B cell (primary cell): ENCODE measurements around the gene ZKSCAN7. TPM values are rescaled to one million over a fixed set of nuclear protein-coding genes. Genes with fewer than 3 reads are reported as not detected.
"Not testable (repeated sequence)": the region's sequence is repeated elsewhere in the genome, so short reads cannot be mapped to it uniquely, and the experiment has no call there.

ENCODE experiments used
- ATAC-seq: fragments of 200-7000 bp; cut with Tn5 transposase; one replicate; pipeline ENCODE4 v1.10.0; 2021; ENCODE audit warnings: low read depth, mild to moderate bottlenecking, moderate number of reproducible peaks, moderate library complexity
- CTCF ChIA-PET: fragments of 350-600 bp; sonication (Branson Sonifier 250); formaldehyde crosslinking; loops from one replicate; lab custom pipeline; 2021; ENCODE audit warnings: antibody characterized with exemption, inconsistent platforms; lab: Charles Lee
- POLR2A ChIA-PET: fragments of 350-600 bp; sonication (Branson Sonifier 250); formaldehyde crosslinking; loops from one replicate; lab custom pipeline; 2021; ENCODE audit warnings: antibody characterized with exemption; lab: Charles Lee
- DNase-seq: peaks from one replicate; pipeline ENCODE4 v3.0.0; 2013
- H2AFZ ChIP-seq: 2 replicates; pipeline ENCODE4 v1.6.1; 2012; ENCODE audit warnings: mild to moderate bottlenecking, low read depth, low read length; ENCODE audit not compliant: insufficient read depth, poor library complexity, severe bottlenecking
- H3K27ac ChIP-seq, 2 donors: 1 replicate in 1 of 2; 2 replicates in 1 of 2; pipeline ENCODE4 v1.5.1; 2012 to 2013; ENCODE audit warnings: low read length in 2 of 2, mild to moderate bottlenecking in 2 of 2, moderate library complexity in 1 of 2
- H3K27me3 ChIP-seq, 4 experiments: fragments of 200-600 bp in 1 of 4; sonication (generic) in 1 of 4; replicated peaks in 1 of 4; 1 replicate in 2 of 4; 2 replicates in 2 of 4; pipeline versions ENCODE4 v1.6.1 to v1.7.0; 2013 to 2016; ENCODE audit warnings: low read length in 3 of 4, mild to moderate bottlenecking in 2 of 4, mixed read lengths in 1 of 4, moderate library complexity in 1 of 4; ENCODE audit not compliant: insufficient read depth in 4 of 4, control insufficient read depth in 3 of 4; ENCODE audit errors: control extremely low read depth in 1 of 4
- H3K36me3 ChIP-seq, 2 experiments: replicated peaks in 1 of 2; 1 replicate in 1 of 2; 2 replicates in 1 of 2; pipeline versions ENCODE4 v1.6.1 to v1.7.1; 2013; ENCODE audit warnings: low read length in 1 of 2; ENCODE audit not compliant: insufficient read depth in 2 of 2, control insufficient read depth in 1 of 2; ENCODE audit errors: control extremely low read depth in 1 of 2, extremely low read depth in 1 of 2
- H3K4me1 ChIP-seq, 2 donors: fragments of 200-600 bp in 1 of 2; sonication (generic) in 1 of 2; 1 replicate in 1 of 2; 2 replicates in 1 of 2; pipeline versions ENCODE4 v1.5.1 to v1.6.1; 2013 to 2017; ENCODE audit warnings: low read length in 2 of 2; ENCODE audit not compliant: control insufficient read depth in 2 of 2, insufficient read depth in 2 of 2
- H3K4me2 ChIP-seq: replicated peaks from 2 replicates; pipeline ENCODE3; 2012; ENCODE audit warnings: mild to moderate bottlenecking, low read depth, low read length; ENCODE audit not compliant: poor library complexity, severe bottlenecking
- H3K4me3 ChIP-seq, 5 experiments: fragments of 200-600 bp in 1 of 5; sonication (generic) in 1 of 5; 1 replicate in 3 of 5; 2 replicates in 2 of 5; pipeline versions ENCODE4 v1.5.1 to v1.7.0; 2011 to 2016; ENCODE audit warnings: low read length in 4 of 5, mild to moderate bottlenecking in 4 of 5, low read depth in 2 of 5, control low read depth in 1 of 5, moderate library complexity in 1 of 5; ENCODE audit not compliant: insufficient read depth in 1 of 5; ENCODE audit errors: control extremely low read depth in 1 of 5, extremely low read depth in 1 of 5
- H3K79me2 ChIP-seq: fragments of 200-600 bp; sonication (generic); one replicate; pipeline ENCODE4 v1.6.0; 2016; ENCODE audit warnings: low read length; ENCODE audit not compliant: control insufficient read depth, insufficient read depth
- H3K9ac ChIP-seq: fragments of 200-600 bp; sonication (generic); 2 replicates; pipeline ENCODE4 v1.6.1; 2017; ENCODE audit warnings: mild to moderate bottlenecking, low read length, moderate library complexity
- H3K9me3 ChIP-seq, 3 donors: one replicate each; pipeline versions ENCODE4 v1.6.1 to v1.7.1; 2013; ENCODE audit warnings: low read length in 2 of 3; ENCODE audit not compliant: control insufficient read depth in 2 of 3, insufficient read depth in 1 of 3; ENCODE audit errors: control extremely low read depth in 1 of 3
- H4K20me1 ChIP-seq: 2 replicates; pipeline ENCODE4 v1.6.0; 2012; ENCODE audit warnings: mild to moderate bottlenecking, low read length; ENCODE audit not compliant: insufficient read depth, control insufficient read depth, poor library complexity, severe bottlenecking
- H3K27ac Mint-ChIP-seq: one replicate; pipeline ENCODE4 v1.8.0; 2021; ENCODE audit warnings: mixed read lengths
- H3K27me3 Mint-ChIP-seq: one replicate; pipeline ENCODE4 v1.8.0; 2021; ENCODE audit warnings: mixed read lengths
- H3K4me1 Mint-ChIP-seq: one replicate; pipeline ENCODE4 v1.8.0; 2021; ENCODE audit warnings: mixed read lengths
- H3K4me3 Mint-ChIP-seq: one replicate; pipeline ENCODE4 v1.8.0; 2021; ENCODE audit warnings: mixed read lengths
- H3K9me3 Mint-ChIP-seq: one replicate; pipeline ENCODE4 v1.8.0; 2022; ENCODE audit warnings: mixed read lengths; ENCODE audit not compliant: insufficient read depth
- WGBS: methylation state at CpG from one replicate; pipeline ENCODE4 v1.1.5; 2013; ENCODE audit warnings: missing lambda C conversion rate; ENCODE audit not compliant: insufficient coverage; 5-methylcytosine and 5-hydroxymethylcytosine counted together
- intact Hi-C: fragments of 100-400 bp; cut with micrococcal nuclease; formaldehyde crosslinking; loops from one replicate; pipeline ENCODE4 v1.10.0; 2022
- polyA plus RNA-seq: library from polyadenylated mRNA; depleted of rRNA; stranded (reverse); fragments of >200 nt; gene quantifications from 2 replicates; pipeline ENCODE4 v1.2.3, GENCODE V29; 2012
- total RNA-seq, 2 donors: library from RNA; stranded (reverse); fragments of 120-200 nt in 1 of 2; gene quantifications; 1 replicate in 1 of 2; 2 replicates in 1 of 2; pipeline versions ENCODE4 v1.2.3 to v1.2.4, GENCODE V29; 2013 to 2022

Gene ZKSCAN7
- total and polyA plus RNA-seq, 2 donors (not counting 1 experiment from before 2014, with no cell fraction given) = 3.4 to 8.5 TPM

DNA sequence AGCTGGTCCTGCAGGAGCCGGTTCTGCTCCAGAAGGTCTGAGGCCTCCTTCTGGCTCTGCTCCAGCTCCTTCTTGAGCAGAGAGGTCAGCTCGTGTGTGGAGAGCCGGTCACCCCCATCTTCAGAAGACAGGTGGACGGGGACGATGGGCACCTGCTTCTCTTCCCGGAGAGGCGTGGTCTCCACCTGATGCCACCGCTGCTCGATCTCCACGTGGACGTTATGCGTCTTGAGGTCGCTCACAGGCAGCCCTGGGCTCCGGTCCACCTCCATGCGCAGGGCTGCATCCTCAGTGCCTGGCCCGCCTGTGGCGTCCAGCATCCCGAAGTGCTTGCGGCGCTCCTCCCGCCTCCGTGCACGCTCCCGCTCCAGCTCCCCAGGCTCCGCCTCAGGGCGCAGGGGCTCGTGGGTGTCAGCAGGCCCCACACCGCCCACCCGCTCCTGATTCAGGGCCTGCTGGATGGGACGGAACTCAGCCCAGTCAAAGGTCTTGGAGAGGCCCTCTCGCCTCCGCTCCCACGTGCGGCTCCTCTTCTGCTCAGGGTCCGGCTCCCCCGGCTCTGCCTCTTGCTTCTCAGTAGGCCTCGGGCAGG lies 24.0 kb downstream of the ZKSCAN7 start:
- H3K36me3 ChIP-seq, H4K20me1 ChIP-seq, H3K4me3 ChIP-seq, H3K4me1 Mint-ChIP-seq, H3K4me1 ChIP-seq, ATAC-seq, DNase-seq, H2AFZ ChIP-seq, H3K27ac ChIP-seq, intact Hi-C loops, H3K27me3 ChIP-seq, H3K4me3 Mint-ChIP-seq, POLR2A ChIA-PET, CTCF ChIA-PET, H3K27ac Mint-ChIP-seq, H3K79me2 ChIP-seq, H3K9ac ChIP-seq, H3K9me3 Mint-ChIP-seq, H3K4me2 ChIP-seq: not testable (repeated sequence)
- 97% methylated on average over 37 of the region's 37 CpGs for WGBS
- peaks cover 13% of the 10 kb centered on the region for H3K27me3 Mint-ChIP-seq
- H3K9me3 ChIP-seq = peaks cover 0 to 31% (median 0%) of the 10 kb centered on the region in 3 donors

- H3K4me1 ChIP-seq, intact Hi-C loops, H3K27me3 ChIP-seq, H3K4me3 Mint-ChIP-seq, DNase-seq, H3K9ac ChIP-seq, H4K20me1 ChIP-seq, H3K9me3 Mint-ChIP-seq, H3K27ac ChIP-seq, ATAC-seq, H2AFZ ChIP-seq, H3K4me1 Mint-ChIP-seq, H3K27ac Mint-ChIP-seq, H3K36me3 ChIP-seq, POLR2A ChIA-PET, H3K79me2 ChIP-seq, H3K4me2 ChIP-seq, CTCF ChIA-PET, H3K4me3 ChIP-seq: not testable (repeated sequence)
- WGBS = 94% methylated on average over 11 of the region's 15 CpGs
- H3K27me3 Mint-ChIP-seq = peaks cover 16% of the 10 kb centered on the region
- H3K9me3 ChIP-seq = peaks cover 0 to 29% (median 0%) of the 10 kb centered on the region in 3 donors
Measured at GRCh38 chr3:44579749-44580148, 24.8 kb downstream of the ZKSCAN7 start.

- H3K4me3 ChIP-seq, ATAC-seq, POLR2A ChIA-PET, H3K27ac ChIP-seq, H3K79me2 ChIP-seq, CTCF ChIA-PET, intact Hi-C loops, H2AFZ ChIP-seq, H3K4me3 Mint-ChIP-seq, H3K4me2 ChIP-seq, H3K27ac Mint-ChIP-seq, H3K9ac ChIP-seq, H3K9me3 Mint-ChIP-seq, DNase-seq, H3K27me3 ChIP-seq, H3K36me3 ChIP-seq, H4K20me1 ChIP-seq: not testable (repeated sequence)
- peaks cover 0 to 26% (median 0%) of the 10 kb centered on the region in 3 donors for H3K9me3 ChIP-seq
- H3K4me1 ChIP-seq = peaks cover 16 to 19% of the 10 kb centered on the region in 2 donors
- peaks cover 19% of the 10 kb centered on the region for H3K4me1 Mint-ChIP-seq
- 70% methylated on average over 56 of the region's 62 CpGs for WGBS
- peaks cover 20% of the 10 kb centered on the region for H3K27me3 Mint-ChIP-seq
Measured at GRCh38 chr3:44580971-44581370, 26.0 kb downstream of the ZKSCAN7 start.
